Prostate gland (tissue), 2 donors: ENCODE data around the gene ZG16. TPM values are rescaled to one million over a fixed set of nuclear protein-coding genes. Genes with fewer than 3 reads are reported as not detected.

Experiments
- DNase-seq: peaks from one replicate; pipeline ENCODE4 v3.0.0-alpha.2; 2019; ENCODE audit warnings: low spot score
- H3K27ac ChIP-seq, 2 donors: fragments of 200-600 bp; sonication (generic); 2 replicates each; pipeline ENCODE4 v1.5.1; 2017 to 2019
- H3K27me3 ChIP-seq: fragments of 200-600 bp; sonication (generic); replicated peaks from 2 replicates; pipeline ENCODE4 v1.5.1; 2019; ENCODE audit not compliant: insufficient read depth
- H3K36me3 ChIP-seq, 2 donors: fragments of 200-600 bp; sonication (generic); 1 replicate in 1 of 2; 2 replicates in 1 of 2; pipeline versions ENCODE4 v1.5.1 to v1.8.1; 2017 to 2019
- H3K4me1 ChIP-seq: fragments of 200-600 bp; sonication (generic); replicated peaks from 2 replicates; pipeline ENCODE4 v1.5.1; 2019
- H3K4me3 ChIP-seq, 2 donors: fragments of 200-600 bp; sonication (generic); 2 replicates each; pipeline ENCODE4 v1.5.1; 2017 to 2019
- H3K9me3 ChIP-seq: fragments of 200-600 bp; sonication (generic); 2 replicates; pipeline ENCODE4 v1.5.1; 2017
- POLR2A ChIP-seq: fragments of 450-650 bp; IDR thresholded peaks from one replicate; pipeline ENCODE4 v1.6.1; 2016; ENCODE audit warnings: antibody characterized with exemption, mild to moderate bottlenecking
- POLR2AphosphoS5 ChIP-seq: sonication (generic); formaldehyde crosslinking; IDR thresholded peaks from one replicate; pipeline ENCODE4 v1.6.1; 2017; ENCODE audit warnings: antibody characterized with exemption
- WGBS: methylation state at CpG from one replicate; pipeline ENCODE4 v1.1.5; 2018; 5-methylcytosine and 5-hydroxymethylcytosine counted together
- intact Hi-C: fragments of 100-400 bp; cut with DNase I; formaldehyde crosslinking; loops from one replicate; pipeline ENCODE4 v1.14.2; 2022
- total RNA-seq, 2 donors: library from RNA; depleted of rRNA; stranded (reverse); fragments of >200 nt; gene quantifications; one replicate each; pipeline ENCODE4 v1.1.0, GENCODE V29; 2016
- TF ChIP-seq, protein P1 (sequence below), 4 experiments: fragments of 200-600 bp in 2 of 4; fragments of 450-650 bp in 2 of 4; sonication (generic) in 2 of 4; IDR thresholded peaks; 1 replicate in 3 of 4; 2 replicates in 1 of 4; pipeline ENCODE4 v1.5.1; 2016 to 2019; ENCODE audit warnings: antibody characterized with exemption in 4 of 4, mild to moderate bottlenecking in 2 of 4, moderate library complexity in 2 of 4

ZG16 gene
- total RNA-seq, 2 donors from 2014 or later = not detected

DNA sequence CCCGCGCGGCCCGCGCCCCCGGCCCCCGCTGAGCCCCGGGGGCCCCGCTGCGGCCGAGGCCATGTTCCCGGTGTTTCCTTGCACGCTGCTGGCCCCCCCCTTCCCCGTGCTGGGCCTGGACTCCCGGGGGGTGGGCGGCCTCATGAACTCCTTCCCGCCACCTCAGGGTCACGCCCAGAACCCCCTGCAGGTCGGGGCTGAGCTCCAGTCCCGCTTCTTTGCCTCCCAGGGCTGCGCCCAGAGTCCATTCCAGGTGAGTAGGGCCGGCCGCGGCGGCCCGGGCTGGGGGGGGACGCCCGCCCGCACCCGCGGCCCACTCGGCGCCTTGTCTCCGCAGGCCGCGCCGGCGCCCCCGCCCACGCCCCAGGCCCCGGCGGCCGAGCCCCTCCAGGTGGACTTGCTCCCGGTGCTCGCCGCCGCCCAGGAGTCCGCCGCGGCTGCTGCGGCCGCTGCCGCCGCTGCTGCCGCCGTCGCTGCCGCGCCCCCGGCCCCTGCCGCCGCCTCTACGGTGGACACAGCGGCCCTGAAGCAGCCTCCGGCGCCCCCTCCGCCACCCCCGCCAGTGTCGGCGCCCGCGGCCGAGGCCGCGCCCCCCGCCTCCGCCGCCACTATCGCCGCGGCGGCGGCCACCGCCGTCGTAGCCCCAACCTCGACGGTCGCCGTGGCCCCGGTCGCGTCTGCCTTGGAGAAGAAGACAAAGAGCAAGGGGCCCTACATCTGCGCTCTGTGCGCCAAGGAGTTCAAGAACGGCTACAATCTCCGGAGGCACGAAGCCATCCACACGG lies 28.8 kb downstream of the ZG16 start:
- Histone ChIP-seq H3K36me3 (peaks cover 0 to 2% of the 10 kb centered on the region in 2 donors), H3K27me3 (no peaks in the 10 kb centered on the region), H3K9me3 (no peaks in the 10 kb centered on the region), H3K27ac (peak overlapping the region; percentile 91), H3K4me3 (peak overlapping the region; percentile 49 to 56), H3K4me1 (peaks cover 23% of the 10 kb centered on the region)
- TF ChIP-seq, protein P1, sequence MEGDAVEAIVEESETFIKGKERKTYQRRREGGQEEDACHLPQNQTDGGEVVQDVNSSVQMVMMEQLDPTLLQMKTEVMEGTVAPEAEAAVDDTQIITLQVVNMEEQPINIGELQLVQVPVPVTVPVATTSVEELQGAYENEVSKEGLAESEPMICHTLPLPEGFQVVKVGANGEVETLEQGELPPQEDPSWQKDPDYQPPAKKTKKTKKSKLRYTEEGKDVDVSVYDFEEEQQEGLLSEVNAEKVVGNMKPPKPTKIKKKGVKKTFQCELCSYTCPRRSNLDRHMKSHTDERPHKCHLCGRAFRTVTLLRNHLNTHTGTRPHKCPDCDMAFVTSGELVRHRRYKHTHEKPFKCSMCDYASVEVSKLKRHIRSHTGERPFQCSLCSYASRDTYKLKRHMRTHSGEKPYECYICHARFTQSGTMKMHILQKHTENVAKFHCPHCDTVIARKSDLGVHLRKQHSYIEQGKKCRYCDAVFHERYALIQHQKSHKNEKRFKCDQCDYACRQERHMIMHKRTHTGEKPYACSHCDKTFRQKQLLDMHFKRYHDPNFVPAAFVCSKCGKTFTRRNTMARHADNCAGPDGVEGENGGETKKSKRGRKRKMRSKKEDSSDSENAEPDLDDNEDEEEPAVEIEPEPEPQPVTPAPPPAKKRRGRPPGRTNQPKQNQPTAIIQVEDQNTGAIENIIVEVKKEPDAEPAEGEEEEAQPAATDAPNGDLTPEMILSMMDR (IDR thresholded peaks at IDR 0.05) = no peak
- under 1% methylated on average over 77 of the region's 99 CpGs for WGBS
- peak; percentile 29 for DNase-seq
- intact Hi-C loops = loop anchor here (10.0 kb wide), 1 partner anchor 848 kb away; the partner anchor contains the start of genes FBRS and PRR14

DNA sequence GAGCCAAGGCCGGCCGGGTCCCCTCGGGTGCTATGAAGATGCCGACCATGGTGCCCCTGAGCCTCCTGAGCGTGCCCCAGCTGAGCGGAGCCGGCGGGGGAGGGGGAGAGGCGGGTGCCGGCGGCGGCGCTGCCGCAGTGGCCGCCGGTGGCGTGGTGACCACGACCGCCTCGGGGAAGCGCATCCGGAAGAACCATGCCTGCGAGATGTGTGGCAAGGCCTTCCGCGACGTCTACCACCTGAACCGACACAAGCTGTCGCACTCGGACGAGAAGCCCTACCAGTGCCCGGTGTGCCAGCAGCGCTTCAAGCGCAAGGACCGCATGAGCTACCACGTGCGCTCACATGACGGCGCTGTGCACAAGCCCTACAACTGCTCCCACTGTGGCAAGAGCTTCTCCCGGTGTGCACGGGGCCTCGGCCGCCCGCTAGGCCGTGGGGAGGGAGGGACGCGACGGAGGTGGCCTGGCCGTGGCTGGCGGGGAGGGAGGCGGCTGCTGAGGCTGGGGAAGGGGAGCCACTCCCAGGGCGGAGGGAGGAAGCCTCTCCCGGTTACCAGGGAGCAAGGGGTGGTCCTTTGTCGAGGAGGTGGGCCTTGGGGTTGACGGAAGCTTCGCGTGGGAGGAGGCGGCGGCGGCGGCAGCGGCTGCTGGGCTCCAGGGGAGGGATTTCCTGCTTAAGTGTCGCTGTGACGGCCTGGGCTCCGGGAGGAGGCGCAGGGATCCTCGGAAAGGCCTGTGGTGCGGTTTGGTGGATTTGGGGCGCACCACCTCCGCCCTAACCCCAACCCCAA lies 29.6 kb downstream of the ZG16 start:
- H3K9me3 ChIP-seq = no peaks in the 10 kb centered on the region
- peaks cover 23% of the 10 kb centered on the region for H3K4me1 ChIP-seq

DNA sequence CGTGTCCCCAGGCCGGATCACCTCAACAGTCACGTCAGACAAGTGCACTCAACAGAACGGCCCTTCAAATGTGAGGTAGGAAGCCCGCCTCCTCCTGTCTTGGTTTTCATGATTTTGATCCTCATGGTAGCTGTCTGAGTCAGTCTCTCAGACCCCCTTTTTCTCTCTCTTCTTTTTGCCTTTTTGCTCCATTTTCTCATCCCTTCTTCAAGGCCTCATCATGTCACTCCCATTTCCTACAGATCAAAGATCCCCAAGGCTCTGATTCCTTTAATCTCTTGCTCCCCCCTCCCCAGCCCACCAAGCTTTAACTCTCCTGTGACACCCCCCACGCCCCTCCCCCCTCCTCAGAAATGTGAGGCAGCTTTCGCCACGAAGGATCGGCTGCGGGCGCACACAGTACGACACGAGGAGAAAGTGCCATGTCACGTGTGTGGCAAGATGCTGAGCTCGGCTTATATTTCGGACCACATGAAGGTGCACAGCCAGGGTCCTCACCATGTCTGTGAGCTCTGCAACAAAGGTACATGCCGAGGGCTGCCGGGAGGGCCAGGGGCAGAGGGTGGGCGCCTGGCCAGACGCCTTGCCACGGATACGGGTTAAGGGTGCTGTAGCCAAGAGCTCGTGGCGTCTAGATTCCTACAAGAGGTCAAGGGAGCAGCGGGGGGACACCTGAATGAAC lies 30.3 kb downstream of the ZG16 start:
- 26% methylated on average over 25 of the region's 25 CpGs for WGBS
- no peak for TF ChIP-seq POLR2A
- no peak for TF ChIP-seq POLR2AphosphoS5
- TF ChIP-seq, protein P1 (IDR thresholded peaks at IDR 0.05) = no peak
- H3K4me1 ChIP-seq = peaks cover 23% of the 10 kb centered on the region

More for the DNA sequence above, 29.6 kb downstream of the ZG16 start:
- Histone ChIP-seq H3K27ac (peak overlapping the region; percentile 91), H3K36me3 (peaks cover 0 to 2% of the 10 kb centered on the region in 2 donors), H3K4me3 (peak overlapping the region; percentile 49 to 56), H3K27me3 (no peaks in the 10 kb centered on the region)
- under 1% methylated on average over 51 of the region's 69 CpGs for WGBS
- DNase-seq = peak; percentile 90
- peak; percentile 71 for TF ChIP-seq POLR2A
- TF ChIP-seq, protein P1 (IDR thresholded peaks at IDR 0.05) = peak in 2 of 4 experiments; percentile 17 to 31
- peak; percentile 93 for TF ChIP-seq POLR2AphosphoS5
- intact Hi-C loops = loop anchor here (10.0 kb wide), 1 partner anchor 847 kb away; the partner anchor contains the start of genes FBRS and PRR14

DNA sequence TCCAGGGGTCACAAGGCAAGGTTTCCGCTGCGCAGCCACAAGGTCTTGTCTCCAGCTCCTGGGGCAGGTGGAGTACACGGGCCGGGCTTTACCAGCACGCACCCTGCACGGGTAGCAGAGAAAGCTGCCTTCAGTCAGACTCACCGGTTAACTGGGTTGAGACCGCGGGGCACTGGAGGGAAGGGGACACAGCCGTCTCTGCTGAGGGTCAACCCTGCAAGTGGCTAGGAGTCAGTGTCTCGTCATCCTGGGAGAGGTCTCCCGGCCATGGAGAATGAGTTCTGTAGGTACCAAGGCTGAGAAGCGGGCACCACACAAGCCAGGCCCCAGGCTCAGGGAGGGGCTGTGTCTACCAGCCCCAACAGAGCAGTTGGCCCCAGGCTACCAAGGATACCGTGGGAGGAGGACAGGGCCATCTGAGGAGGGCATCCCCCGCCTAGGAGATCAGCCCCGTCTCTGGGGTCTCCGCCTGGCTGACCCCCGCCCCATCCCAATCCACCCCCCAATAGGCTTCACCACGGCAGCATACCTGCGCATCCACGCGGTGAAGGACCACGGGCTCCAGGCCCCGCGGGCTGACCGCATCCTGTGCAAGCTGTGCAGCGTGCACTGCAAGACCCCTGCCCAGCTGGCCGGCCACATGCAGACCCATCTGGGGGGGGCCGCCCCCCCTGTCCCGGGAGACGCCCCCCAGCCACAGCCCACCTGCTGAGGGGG lies 31.1 kb downstream of the ZG16 start:
- Histone ChIP-seq H3K27ac (peak overlapping the region; percentile 91), H3K9me3 (no peaks in the 10 kb centered on the region), H3K36me3 (peaks cover 0 to 2% of the 10 kb centered on the region in 2 donors), H3K27me3 (no peaks in the 10 kb centered on the region), H3K4me1 (peaks cover 23% of the 10 kb centered on the region), H3K4me3 (peak overlapping the region; percentile 49 to 56)
- TF ChIP-seq POLR2A (no peak), POLR2AphosphoS5 (no peak)
- TF ChIP-seq, protein P1 (IDR thresholded peaks at IDR 0.05) = no peak
- WGBS = 69% methylated on average over 25 of the region's 31 CpGs
- intact Hi-C loops = loop anchor here (10.0 kb wide), 1 partner anchor 846 kb away; the partner anchor contains the start of genes FBRS and PRR14
- no peak for DNase-seq

More for the DNA sequence above, 30.3 kb downstream of the ZG16 start:
- Histone ChIP-seq H3K27ac (peak overlapping the region; percentile 91), H3K27me3 (no peaks in the 10 kb centered on the region), H3K9me3 (no peaks in the 10 kb centered on the region), H3K36me3 (peaks cover 0 to 2% of the 10 kb centered on the region in 2 donors), H3K4me3 (peak overlapping the region; percentile 49 to 56)
- no peak for DNase-seq
- intact Hi-C loops = loop anchor here (10.0 kb wide), 1 partner anchor 846 kb away; the partner anchor contains the start of genes FBRS and PRR14
